Stomach (tissue), 4 donors: ENCODE results near the gene TBCD.

Experiments
- CTCF ChIP-seq, 7 experiments: fragments of 450-650 bp in 4 of 7; fragments of 200-600 bp in 3 of 7; sonication (generic) in 3 of 7; IDR thresholded peaks; one replicate each; pipeline ENCODE4 v1.5.1; 2016 to 2019; ENCODE audit warnings: antibody characterized with exemption in 7 of 7, control low read depth in 2 of 7, mild to moderate bottlenecking in 1 of 7
- EP300 ChIP-seq: sonication (generic); formaldehyde crosslinking; IDR thresholded peaks from one replicate; pipeline ENCODE4 v1.6.1; 2017; ENCODE audit warnings: antibody characterized with exemption
- POLR2A ChIP-seq, 4 donors: fragments of 450-650 bp; IDR thresholded peaks; one replicate each; pipeline ENCODE4 v1.6.1; 2016; ENCODE audit warnings: antibody characterized with exemption in 4 of 4, control low read depth in 2 of 4, mild to moderate bottlenecking in 1 of 4, moderate library complexity in 1 of 4
- POLR2AphosphoS5 ChIP-seq, 3 donors: sonication (generic); formaldehyde crosslinking; IDR thresholded peaks; one replicate each; pipeline ENCODE4 v1.6.1; 2016; ENCODE audit warnings: antibody characterized with exemption in 3 of 3

GRCh38 chr17:82765371-82765770 is 13.5 kb downstream of the TBCD start:
- TF ChIP-seq CTCF (IDR thresholded peaks at IDR 0.05) (no peak), POLR2A (IDR thresholded peaks at IDR 0.05) (no peak), EP300 (no peak), POLR2AphosphoS5 (IDR thresholded peaks at IDR 0.05) (no peak)
